BLaER1 treated with 17β-estradiol and CSF1 and Interleukin-3, amounts not matched to agents 10 nM and 100 nM (cell line): ENCODE data around the gene MKX.

Experiments
- H3K27ac ChIP-seq, 11 experiments: shearing (Covaris generic); formaldehyde crosslinking; 2 replicates each; pipeline ENCODE4 v1.8.1; 2022
- H3K27me3 ChIP-seq, 11 experiments: shearing (Covaris generic); formaldehyde crosslinking; 2 replicates each; pipeline ENCODE4 v1.8.1; 2022
- H3K36me3 ChIP-seq, 11 experiments: shearing (Covaris generic); formaldehyde crosslinking; 2 replicates each; pipeline ENCODE4 v1.8.1; 2022
- H3K4me1 ChIP-seq, 10 experiments: shearing (Covaris generic); formaldehyde crosslinking; 2 replicates each; pipeline ENCODE4 v1.8.1; 2022
- H3K4me2 ChIP-seq, 11 experiments: shearing (Covaris generic); formaldehyde crosslinking; 2 replicates each; pipeline ENCODE4 v1.8.1; 2022
- H3K4me3 ChIP-seq, 10 experiments: shearing (Covaris generic); formaldehyde crosslinking; 2 replicates each; pipeline ENCODE4 v1.8.1; 2022
- H3K9ac ChIP-seq, 11 experiments: shearing (Covaris generic); formaldehyde crosslinking; 2 replicates each; pipeline ENCODE4 v1.8.1; 2022
- H3K9me3 ChIP-seq, 11 experiments: shearing (Covaris generic); formaldehyde crosslinking; replicated peaks in 1 of 11; 2 replicates each; pipeline ENCODE4 v1.8.1; 2022
- H4K20me1 ChIP-seq, 11 experiments: shearing (Covaris generic); formaldehyde crosslinking; 2 replicates each; pipeline ENCODE4 v1.8.1; 2022
- Cebpa-rat ChIP-seq, 11 experiments: shearing (Covaris generic); IDR thresholded peaks; 2 replicates each; pipeline ENCODE4 v1.8.1; 2022

MKX gene

GRCh38 chr10:27760867-27761266, 15.2 kb upstream of the MKX start:
- Histone ChIP-seq H4K20me1 (no peaks in the 10 kb centered on the region), H3K27me3 (no peaks in the 10 kb centered on the region), H3K27ac (no peak overlapping the region), H3K9ac (no peak overlapping the region), H3K4me3 (no peak overlapping the region), H3K36me3 (no peaks in the 10 kb centered on the region), H3K9me3 (no peaks in the 10 kb centered on the region), H3K4me2 (no peak overlapping the region), H3K4me1 (no peaks in the 10 kb centered on the region)
- no peak for TF ChIP-seq Cebpa-rat (IDR thresholded peaks at IDR 0.05)

- H3K4me3 ChIP-seq = no peak overlapping the region
- no peak overlapping the region for H3K4me2 ChIP-seq
- no peaks in the 10 kb centered on the region for H3K9me3 ChIP-seq
- H4K20me1 ChIP-seq = no peaks in the 10 kb centered on the region
- no peaks in the 10 kb centered on the region for H3K4me1 ChIP-seq
- H3K36me3 ChIP-seq = no peaks in the 10 kb centered on the region
- TF ChIP-seq Cebpa-rat (IDR thresholded peaks at IDR 0.05) = no peak
- no peak overlapping the region for H3K27ac ChIP-seq
- H3K27me3 ChIP-seq = no peaks in the 10 kb centered on the region
- H3K9ac ChIP-seq = no peak overlapping the region
These were observed 14.1 kb upstream of the MKX start for GRCh38 chr10:27759483-27760272.

GRCh38 chr10:27752673-27753237, 7.1 kb upstream of the MKX start:
- Histone ChIP-seq H3K36me3 (no peaks in the 10 kb centered on the region), H3K4me2 (no peak overlapping the region), H4K20me1 (no peaks in the 10 kb centered on the region), H3K4me3 (no peak overlapping the region), H3K4me1 (no peaks in the 10 kb centered on the region), H3K27me3 (peaks cover 10 to 25% (median 12%) of the 10 kb centered on the region in 11 experiments), H3K9ac (no peak overlapping the region), H3K27ac (no peak overlapping the region), H3K9me3 (no peaks in the 10 kb centered on the region)
- TF ChIP-seq Cebpa-rat (IDR thresholded peaks at IDR 0.05) = no peak

GRCh38 chr10:27748601-27749000, 3.0 kb upstream of the MKX start:
- H3K27ac ChIP-seq = no peak overlapping the region
- H3K9me3 ChIP-seq = peaks cover 0 to 9% (median 6%) of the 10 kb centered on the region in 11 experiments; a peak in 9 of 22 replicates
- H3K4me3 ChIP-seq = no peak overlapping the region
- H3K36me3 ChIP-seq = no peaks in the 10 kb centered on the region
- H4K20me1 ChIP-seq = peaks cover 0 to 31% (median 28%) of the 10 kb centered on the region in 11 experiments; a peak in 17 of 22 replicates
- no peak for TF ChIP-seq Cebpa-rat (IDR thresholded peaks at IDR 0.05)
- peaks cover 24 to 31% (median 28%) of the 10 kb centered on the region in 10 experiments; a peak in 19 of 20 replicates for H3K4me1 ChIP-seq
- no peak overlapping the region for H3K9ac ChIP-seq
- H3K4me2 ChIP-seq = no peak overlapping the region
- peaks cover 51 to 67% (median 54%) of the 10 kb centered on the region in 11 experiments for H3K27me3 ChIP-seq

- Histone ChIP-seq H3K4me2 (no peak overlapping the region), H3K27ac (no peak overlapping the region), H3K9me3 (peaks cover 0 to 9% (median 6%) of the 10 kb centered on the region in 11 experiments; a peak in 9 of 22 replicates), H3K36me3 (no peaks in the 10 kb centered on the region), H3K27me3 (peaks cover 66 to 82% (median 69%) of the 10 kb centered on the region in 11 experiments), H3K4me3 (no peak overlapping the region), H4K20me1 (peaks cover 0 to 39% (median 34%) of the 10 kb centered on the region in 11 experiments; a peak in 17 of 22 replicates), H3K4me1 (peaks cover 29 to 41% (median 38%) of the 10 kb centered on the region in 10 experiments; a peak in 19 of 20 replicates), H3K9ac (no peak overlapping the region)
- no peak for TF ChIP-seq Cebpa-rat (IDR thresholded peaks at IDR 0.05)
These were observed 1.5 kb upstream of the MKX start for GRCh38 chr10:27747096-27747451.

- no peak overlapping the region for H3K9ac ChIP-seq
- H3K9me3 ChIP-seq = peaks cover 0 to 9% (median 6%) of the 10 kb centered on the region in 11 experiments; a peak in 9 of 22 replicates
- no peak for TF ChIP-seq Cebpa-rat (IDR thresholded peaks at IDR 0.05)
- H3K36me3 ChIP-seq = no peaks in the 10 kb centered on the region
- H3K27ac ChIP-seq = no peak overlapping the region
- H3K4me2 ChIP-seq = peak overlapping the region; percentile 86 to 99 (median 98)
- peak overlapping the region; percentile 65 to 82 (median 70); a peak in 18 of 20 replicates for H3K4me3 ChIP-seq
- H3K27me3 ChIP-seq = peaks cover 67 to 83% (median 70%) of the 10 kb centered on the region in 11 experiments
- peaks cover 31 to 44% (median 42%) of the 10 kb centered on the region in 10 experiments for H3K4me1 ChIP-seq
- H4K20me1 ChIP-seq = peaks cover 0 to 44% (median 34%) of the 10 kb centered on the region in 11 experiments; a peak in 17 of 22 replicates
These were observed 927 bp upstream of the MKX start for GRCh38 chr10:27746397-27747095.

GRCh38 chr10:27744802-27745731, 552 bp downstream of the MKX start:
- H3K4me1 ChIP-seq = peaks cover 31 to 57% (median 44%) of the 10 kb centered on the region in 10 experiments
- H3K27ac ChIP-seq = no peak overlapping the region
- peak overlapping the region; percentile 86 to 99 (median 98) for H3K4me2 ChIP-seq
- H3K36me3 ChIP-seq = no peaks in the 10 kb centered on the region
- H3K9me3 ChIP-seq = peaks cover 0 to 9% (median 6%) of the 10 kb centered on the region in 11 experiments; a peak in 9 of 22 replicates
- H3K4me3 ChIP-seq = peak overlapping the region; percentile 65 to 82 (median 70)
- H3K27me3 ChIP-seq = peaks cover 67 to 85% (median 73%) of the 10 kb centered on the region in 11 experiments
- peaks cover 0 to 44% (median 34%) of the 10 kb centered on the region in 11 experiments; a peak in 17 of 22 replicates for H4K20me1 ChIP-seq
- TF ChIP-seq Cebpa-rat (IDR thresholded peaks at IDR 0.05) = no peak
- peak overlapping the region in 4 of 11 experiments; percentile 48 to 84 (median 76); a peak in 6 of 22 replicates for H3K9ac ChIP-seq
